T-helper 2 cell treated with Interferon-gamma antibody and Interleukin-4, amounts not matched to agents 5 μg/mL and 100 μg/mL, for 36 hours (primary cell): ENCODE results near the gene ANGPT4.
"Not testable (repeated sequence)": the region's sequence is repeated elsewhere in the genome, so short reads cannot be mapped to it uniquely, and the experiment has no call there.

Experiments
- DNase-seq: peaks from one replicate; pipeline ENCODE4 v3.0.0; 2021; ENCODE audit warnings: low spot score
- H3K27ac Mint-ChIP-seq: one replicate; pipeline ENCODE4 v1.8.0; 2021; ENCODE audit warnings: mild to moderate bottlenecking, mixed read lengths
- H3K27me3 Mint-ChIP-seq: one replicate; pipeline ENCODE4 v1.8.0; 2021; ENCODE audit warnings: low read depth, mixed read lengths
- H3K36me3 Mint-ChIP-seq: one replicate; pipeline ENCODE4 v1.8.0; 2021; ENCODE audit warnings: low read depth, mixed read lengths
- H3K4me1 Mint-ChIP-seq: one replicate; pipeline ENCODE4 v1.8.0; 2021; ENCODE audit warnings: low read depth, mixed read lengths
- H3K4me3 Mint-ChIP-seq: one replicate; pipeline ENCODE4 v1.8.0; 2022; ENCODE audit warnings: mild to moderate bottlenecking, moderate library complexity, mixed read lengths
- H3K9me3 Mint-ChIP-seq: one replicate; pipeline ENCODE4 v1.8.0; 2021; ENCODE audit warnings: mixed read lengths

ANGPT4 gene

GRCh38 chr20:833450-834150 lies 82.5 kb downstream of the ANGPT4 start, which contains the start of gene FAM110A:
FAM110A (plus strand) TSS chr20:833715; CDS start chr20:844805, 11,090 bp downstream.
- Mint-ChIP-seq H3K27ac (peak within 1 kb of the TSS; percentile 85), H3K4me3 (peak within 1 kb of the TSS; percentile 87), H3K27me3 (no peaks in the 10 kb centered on the region), H3K36me3 (peaks cover 5% of the 10 kb centered on the region), H3K4me1 (peaks cover 49% of the 10 kb centered on the region), H3K9me3 (no peaks in the 10 kb centered on the region)
- peak; percentile 94 for DNase-seq

GRCh38 chr20:833121-833449 lies 83.0 kb downstream of the ANGPT4 start:
- H3K4me1 Mint-ChIP-seq = peaks cover 44% of the 10 kb centered on the region

GRCh38 chr20:831956-832355 lies 84.2 kb downstream of the ANGPT4 start:
- peaks cover 5% of the 10 kb centered on the region for H3K36me3 Mint-ChIP-seq
- no peaks in the 10 kb centered on the region for H3K27me3 Mint-ChIP-seq
- DNase-seq = no peak
- H3K4me1 Mint-ChIP-seq = peaks cover 39% of the 10 kb centered on the region
- H3K4me3 Mint-ChIP-seq = no peak overlapping the region
- H3K27ac Mint-ChIP-seq = no peak overlapping the region
- H3K9me3 Mint-ChIP-seq = no peaks in the 10 kb centered on the region

More at GRCh38 chr20:833121-833449, 83.0 kb downstream of the ANGPT4 start:
- no peak for DNase-seq
- H3K4me3 Mint-ChIP-seq = peak overlapping the region; percentile 87
- H3K36me3 Mint-ChIP-seq = peaks cover 5% of the 10 kb centered on the region
- no peaks in the 10 kb centered on the region for H3K27me3 Mint-ChIP-seq
- H3K9me3 Mint-ChIP-seq = no peaks in the 10 kb centered on the region
- peak overlapping the region; percentile 85 for H3K27ac Mint-ChIP-seq

GRCh38 chr20:831251-831650 lies 84.9 kb downstream of the ANGPT4 start:
- Mint-ChIP-seq H3K27ac (no peak overlapping the region), H3K27me3 (no peaks in the 10 kb centered on the region), H3K4me3 (no peak overlapping the region), H3K4me1 (peaks cover 32% of the 10 kb centered on the region), H3K36me3 (peaks cover 3% of the 10 kb centered on the region), H3K9me3 (no peaks in the 10 kb centered on the region)
- DNase-seq = no peak

GRCh38 chr20:830011-830521 lies 86.1 kb downstream of the ANGPT4 start:
- Mint-ChIP-seq H3K9me3 (no peaks in the 10 kb centered on the region), H3K36me3 (no peaks in the 10 kb centered on the region), H3K4me1 (peaks cover 24% of the 10 kb centered on the region), H3K4me3 (no peak overlapping the region), H3K27ac (no peak overlapping the region), H3K27me3 (no peaks in the 10 kb centered on the region)
- DNase-seq = no peak

GRCh38 chr20:829551-829950 lies 86.6 kb downstream of the ANGPT4 start:
- Mint-ChIP-seq H3K9me3 (no peaks in the 10 kb centered on the region), H3K27me3 (no peaks in the 10 kb centered on the region), H3K4me1 (peaks cover 20% of the 10 kb centered on the region), H3K36me3 (no peaks in the 10 kb centered on the region), H3K27ac (peak overlapping the region; percentile 67), H3K4me3 (no peak overlapping the region)
- DNase-seq = no peak

GRCh38 chr20:828987-829386 lies 87.1 kb downstream of the ANGPT4 start:
- H3K27ac Mint-ChIP-seq = peak overlapping the region; percentile 67
- H3K9me3 Mint-ChIP-seq = no peaks in the 10 kb centered on the region
- H3K36me3 Mint-ChIP-seq = no peaks in the 10 kb centered on the region
- no peaks in the 10 kb centered on the region for H3K27me3 Mint-ChIP-seq
- DNase-seq = no peak
- H3K4me3 Mint-ChIP-seq = peak overlapping the region; percentile 46
- H3K4me1 Mint-ChIP-seq = peaks cover 18% of the 10 kb centered on the region

GRCh38 chr20:827981-828380 lies 88.2 kb downstream of the ANGPT4 start:
- H3K4me1 Mint-ChIP-seq = peaks cover 14% of the 10 kb centered on the region
- DNase-seq, H3K36me3 Mint-ChIP-seq, H3K4me3 Mint-ChIP-seq, H3K27me3 Mint-ChIP-seq, H3K9me3 Mint-ChIP-seq, H3K27ac Mint-ChIP-seq: not testable (repeated sequence)

GRCh38 chr20:826695-827323 lies 89.3 kb downstream of the ANGPT4 start:
- no peaks in the 10 kb centered on the region for H3K9me3 Mint-ChIP-seq
- H3K27ac Mint-ChIP-seq = no peak overlapping the region
- H3K36me3 Mint-ChIP-seq = no peaks in the 10 kb centered on the region
- H3K4me3 Mint-ChIP-seq = no peak overlapping the region
- H3K27me3 Mint-ChIP-seq = no peaks in the 10 kb centered on the region
- no peak for DNase-seq
- H3K4me1 Mint-ChIP-seq = peaks cover 13% of the 10 kb centered on the region

- peaks cover 13% of the 10 kb centered on the region for H3K4me1 Mint-ChIP-seq
- H3K4me3 Mint-ChIP-seq = no peak overlapping the region
- H3K27me3 Mint-ChIP-seq = no peaks in the 10 kb centered on the region
These were observed 90.3 kb downstream of the ANGPT4 start for GRCh38 chr20:825710-826421.

GRCh38 chr20:824916-825315 lies 91.2 kb downstream of the ANGPT4 start:
- H3K27ac Mint-ChIP-seq = no peak overlapping the region
- H3K4me3 Mint-ChIP-seq = no peak overlapping the region
- no peak for DNase-seq
- no peaks in the 10 kb centered on the region for H3K36me3 Mint-ChIP-seq
- no peaks in the 10 kb centered on the region for H3K9me3 Mint-ChIP-seq
- H3K4me1 Mint-ChIP-seq = peaks cover 13% of the 10 kb centered on the region
- H3K27me3 Mint-ChIP-seq = peaks cover 3% of the 10 kb centered on the region

More at GRCh38 chr20:825710-826421, 90.3 kb downstream of the ANGPT4 start:
- H3K9me3 Mint-ChIP-seq = no peaks in the 10 kb centered on the region
- DNase-seq = no peak
- H3K36me3 Mint-ChIP-seq = no peaks in the 10 kb centered on the region
- H3K27ac Mint-ChIP-seq = no peak overlapping the region

GRCh38 chr20:824490-824889 lies 91.6 kb downstream of the ANGPT4 start:
- H3K4me1 Mint-ChIP-seq = peaks cover 10% of the 10 kb centered on the region

GRCh38 chr20:823574-823902 lies 92.6 kb downstream of the ANGPT4 start:
- Mint-ChIP-seq H3K4me1 (peaks cover 2% of the 10 kb centered on the region), H3K4me3 (no peak overlapping the region), H3K27ac (no peak overlapping the region), H3K27me3 (peaks cover 3% of the 10 kb centered on the region), H3K9me3 (no peaks in the 10 kb centered on the region), H3K36me3 (no peaks in the 10 kb centered on the region)
- DNase-seq = no peak

More at GRCh38 chr20:824490-824889, 91.6 kb downstream of the ANGPT4 start:
- H3K4me3 Mint-ChIP-seq = no peak overlapping the region
- no peak for DNase-seq
- no peaks in the 10 kb centered on the region for H3K36me3 Mint-ChIP-seq
- no peaks in the 10 kb centered on the region for H3K9me3 Mint-ChIP-seq
- H3K27me3 Mint-ChIP-seq = peaks cover 3% of the 10 kb centered on the region
- H3K27ac Mint-ChIP-seq = no peak overlapping the region
